HG02610 (cell line): ENCODE results near the gene KRTAP2-4.
"Not testable (repeated sequence)": the region's sequence is repeated elsewhere in the genome, so short reads cannot be mapped to it uniquely, and the experiment has no call there.

ENCODE experiments used
- ATAC-seq: cut with Tn5 transposase; IDR thresholded peaks from one replicate; pipeline ENCODE4 v1.9.1; 2021; ENCODE audit warnings: mild to moderate bottlenecking, moderate library complexity; ENCODE audit not compliant: unreplicated experiment

Gene KRTAP2-4

DNA sequence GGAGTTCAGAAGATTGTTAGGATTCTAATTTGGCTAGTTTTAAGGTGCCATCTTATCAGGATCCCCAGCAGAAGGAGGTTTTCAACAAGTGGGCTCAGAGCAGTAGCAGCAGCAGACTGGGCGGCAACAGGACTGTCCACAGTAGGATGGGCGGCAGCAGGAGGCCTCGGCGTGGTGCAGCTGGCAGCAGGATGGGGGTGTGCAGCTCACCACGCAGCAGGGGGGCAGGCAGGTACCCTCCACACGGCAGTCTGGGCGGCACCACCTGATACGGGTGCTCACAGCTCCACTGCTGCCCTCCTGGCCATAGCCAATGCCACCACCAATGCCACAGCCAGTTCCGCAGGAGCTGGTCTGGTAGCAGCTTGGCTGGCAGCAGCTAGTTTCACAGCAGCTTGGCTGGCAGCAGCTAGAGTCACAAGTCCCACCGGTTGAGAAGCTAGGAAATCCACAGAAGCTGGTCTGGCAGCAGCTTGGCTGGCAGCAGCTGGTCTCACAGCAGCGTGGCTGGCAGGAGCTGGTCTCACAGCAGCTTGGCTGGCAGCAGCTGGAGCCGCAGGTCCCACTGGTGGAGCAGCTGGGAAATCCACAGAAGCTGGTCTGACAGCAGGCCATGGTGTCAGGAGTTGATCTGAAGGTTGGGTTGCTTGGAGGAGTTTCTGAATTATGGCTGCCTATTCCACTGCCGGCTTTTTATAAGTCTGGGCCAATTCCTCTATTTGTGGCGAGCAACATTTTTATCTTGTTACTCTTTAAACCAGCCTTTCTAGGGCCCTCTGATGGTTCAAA lies 24.7 kb downstream of the KRTAP2-4 start, which contains the start of gene KRTAP1-1:
Gene KRTAP1-1, minus strand, starts transcription at position 668 of the 789 bp plus-strand sequence. Its CDS starts 53 bp downstream, at position 615.
- ATAC-seq, result not testable (repeated sequence)

- ATAC-seq, result no peak
Observed at GRCh38 chr17:41037853-41038350, 27.8 kb downstream of the KRTAP2-4 start.

GRCh38 chr17:41034346-41034935 lies 31.2 kb downstream of the KRTAP2-4 start, which contains the start of gene KRTAP1-3:
TSS of gene KRTAP1-3 (minus strand) at chr17:41034874. CDS start at chr17:41034821, 53 bp downstream.
- not testable (repeated sequence) for ATAC-seq

- no peak for ATAC-seq
Observed at GRCh38 chr17:41029633-41030245, 35.9 kb downstream of the KRTAP2-4 start, which contains the start of gene KRTAP1-4. TSS of gene KRTAP1-4 (minus strand) at chr17:41030195. CDS start at chr17:41030078, 117 bp downstream.

- ATAC-seq, result no peak
Observed at GRCh38 chr17:41026715-41027471, 38.8 kb downstream of the KRTAP2-4 start, which contains the start of gene KRTAP1-5. TSS of gene KRTAP1-5 (minus strand) at chr17:41027208. CDS start at chr17:41027155, 53 bp downstream.

DNA sequence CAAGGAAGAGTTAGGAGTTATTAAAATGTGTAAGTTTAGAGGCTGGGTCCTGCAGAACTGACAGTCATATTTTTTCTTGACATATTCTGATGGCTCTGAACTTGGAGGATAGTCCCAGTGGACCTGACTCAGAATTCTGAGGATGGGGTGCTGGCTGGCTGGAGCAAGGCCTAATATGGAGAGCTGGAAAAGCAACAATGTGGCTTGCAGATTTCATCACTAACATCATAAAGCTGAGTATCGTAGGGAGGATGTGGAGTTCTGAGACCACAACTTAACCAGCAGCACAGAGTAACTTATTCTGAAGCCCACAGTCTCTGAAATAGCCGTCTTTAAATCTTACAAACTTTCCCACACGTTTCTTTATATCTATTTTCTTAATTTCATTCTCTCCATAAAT lies 41.0 kb downstream of the KRTAP2-4 start:
- ATAC-seq, result no peak

GRCh38 chr17:41020336-41020735 lies 45.3 kb downstream of the KRTAP2-4 start:
- no peak for ATAC-seq

GRCh38 chr17:41019415-41019814 lies 46.3 kb downstream of the KRTAP2-4 start:
- no peak for ATAC-seq

- ATAC-seq, result no peak
Observed at GRCh38 chr17:41018541-41018940, 47.1 kb downstream of the KRTAP2-4 start.

GRCh38 chr17:41016578-41017215 lies 49.0 kb downstream of the KRTAP2-4 start:
- no peak for ATAC-seq

GRCh38 chr17:41015454-41015853 lies 50.2 kb downstream of the KRTAP2-4 start:
- no peak for ATAC-seq
